Adrenal gland (tissue), 12 donors: ENCODE data around the gene TMEM8B. TPM values are rescaled to one million over a fixed set of nuclear protein-coding genes. Genes with fewer than 3 reads are reported as not detected.

ENCODE experiments used
- DNase-seq, 7 donors: peaks; one replicate each; pipeline ENCODE4 v3.0.0-alpha.2; 2019 to 2020
- H3K27ac ChIP-seq, 5 donors: fragments of 200-600 bp; sonication (generic) in 4 of 5; 1 replicate in 3 of 5; 2 replicates in 2 of 5; pipeline versions ENCODE4 v1.5.1 to v1.8.0; 2016 to 2020; ENCODE audit warnings: mild to moderate bottlenecking in 1 of 5
- H3K27me3 ChIP-seq: fragments of 200-600 bp; 2 replicates; pipeline ENCODE4 v1.8.0; 2021
- H3K36me3 ChIP-seq, 2 donors: fragments of 200-600 bp; replicated peaks in 1 of 2; 1 replicate in 1 of 2; 2 replicates in 1 of 2; pipeline versions ENCODE4 v1.5.1 to v1.8.0; 2018 to 2022
- H3K4me1 ChIP-seq, 2 donors: fragments of 200-600 bp; replicated peaks in 1 of 2; 1 replicate in 1 of 2; 2 replicates in 1 of 2; pipeline versions ENCODE4 v1.5.1 to v1.8.0; 2018 to 2021
- H3K4me3 ChIP-seq, 4 donors: fragments of 200-600 bp; sonication (generic) in 3 of 4; one replicate each; pipeline ENCODE4 v1.5.1; 2016 to 2018
- H3K9me3 ChIP-seq, 3 donors: fragments of 200-600 bp; sonication (generic) in 1 of 3; replicated peaks in 1 of 3; 1 replicate in 2 of 3; 2 replicates in 1 of 3; pipeline versions ENCODE4 v1.5.1 to v1.8.0; 2016 to 2021
- POLR2A ChIP-seq, 2 donors: fragments of 450-650 bp; IDR thresholded peaks; one replicate each; pipeline ENCODE4 v1.6.1; 2017; ENCODE audit warnings: antibody characterized with exemption in 2 of 2, mild to moderate bottlenecking in 2 of 2, moderate library complexity in 1 of 2
- WGBS, 4 donors: extraction: QIAGEN DNeasy Blood & Tissue Kit in 2 of 4; methylation state at CpG; one replicate each; pipeline versions ENCODE4 v1.1.5 to v1.1.7; 2013 to 2017; 5-methylcytosine and 5-hydroxymethylcytosine counted together
- intact Hi-C, 2 donors: fragments of 100-400 bp; cut with DNase I; formaldehyde crosslinking; loops; one replicate each; pipeline versions ENCODE4 v1.14.1 to v1.15.0; 2022 to 2023
- polyA plus RNA-seq, 3 donors: library from polyadenylated mRNA; stranded (reverse); fragments of 200-250 nt in 2 of 3; fragments of 350-450 nt in 1 of 3; fragmentation: Illumina TruSeq in 1 of 3; extraction: RNeasy Lipid Tissue Mini Kit (QIAGEN cat#74804) in 1 of 3; gene quantifications; one replicate each; pipeline ENCODE4 v1.2.3, GENCODE V29; 2013 to 2014
- total RNA-seq, 9 donors: library from RNA; depleted of rRNA in 4 of 9; stranded (reverse); fragments of >200 nt in 4 of 9; fragments of 120-200 nt in 1 of 9; fragmentation: NEBNext Ultra II Directional in 1 of 9; extraction: Animal tissue kit (Norgen Biotek cat#: 25700) in 1 of 9; gene quantifications; one replicate each; pipeline versions ENCODE4 v1.1.0 to v1.2.4, GENCODE V29; 2013 to 2023
- TF ChIP-seq, protein P1 (sequence below), 6 experiments: fragments of 450-650 bp in 4 of 6; fragments of 200-600 bp in 2 of 6; sonication (generic) in 1 of 6; IDR thresholded peaks; 1 replicate in 5 of 6; 2 replicates in 1 of 6; pipeline versions ENCODE4 v1.5.1 to v1.8.0; 2016 to 2021; ENCODE audit warnings: antibody characterized with exemption in 6 of 6, mild to moderate bottlenecking in 2 of 6, moderate library complexity in 1 of 6
- donor health status: healthy with polysubstance abuse.
- donor health status: Bipolar disorder and iron deficiency.
- donor health status: DM: yes; HTN: yes; CAD: no.
- donor health status: DM: no; HTN: no; CAD: no.
- donor health status: DM: no; HTN: no; CAD: no.
- donor health status: DM: yes; HTN: yes; CAD: no.

Gene TMEM8B
- total and polyA plus RNA-seq, 12 donors = 5.5 to 43.6 (median 19.8) TPM

DNA sequence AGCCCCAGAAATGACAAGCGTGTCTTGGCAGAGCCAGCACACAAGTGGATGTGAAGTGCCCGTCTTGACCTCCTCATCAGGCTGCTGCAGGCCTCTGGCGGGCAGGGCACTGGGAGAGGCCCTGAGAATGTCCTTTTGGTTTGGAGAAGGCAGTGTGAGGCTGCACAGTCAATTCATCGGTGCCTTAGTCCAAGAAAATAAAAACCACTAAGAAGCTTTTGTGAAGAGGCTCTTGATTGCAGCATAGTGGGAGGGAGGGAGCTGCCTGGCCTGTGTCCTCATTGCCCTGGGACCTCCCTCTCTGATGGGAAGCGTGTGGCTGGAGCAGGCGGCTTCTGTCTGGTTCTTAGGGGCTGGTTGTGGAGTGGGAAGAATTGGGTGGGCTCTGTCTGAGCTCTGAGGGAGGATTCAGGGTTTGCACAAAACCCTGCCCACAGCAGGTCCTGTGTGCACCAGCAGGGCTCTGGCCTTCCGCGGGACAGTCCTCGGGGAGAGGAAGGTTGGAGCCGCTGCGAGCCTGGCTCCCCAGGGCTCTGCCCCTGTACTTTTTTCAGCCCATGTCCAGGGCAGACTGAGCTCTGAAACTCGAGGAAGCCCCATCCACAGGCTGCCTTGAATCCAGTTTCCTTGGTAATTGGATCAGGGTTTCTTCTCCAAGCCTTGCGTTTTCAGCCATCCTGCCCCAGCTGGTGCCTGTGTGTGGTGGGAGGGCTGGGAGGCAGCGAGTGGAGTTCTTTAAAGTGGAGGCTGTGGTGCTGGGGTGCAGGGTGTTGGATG lies 78.1 kb downstream of the TMEM8B start:
- peak overlapping the region in 1 of 4 donors; percentile 7 for H3K4me3 ChIP-seq
- H3K27me3 ChIP-seq = no peaks in the 10 kb centered on the region
- 58 to 76% (median 63%) methylated on average over 11 to 14 of the region's 14 CpGs for WGBS, 4 donors
- H3K27ac ChIP-seq = peak overlapping the region; percentile 5 to 94 (median 81)
- H3K9me3 ChIP-seq = no peaks in the 10 kb centered on the region
- intact Hi-C loops = loop anchor here in 1 of 2 donors (5.0 kb wide), 1 partner anchor 40 kb away; no protein-coding TSS in a partner anchor
- no peaks in the 10 kb centered on the region for H3K36me3 ChIP-seq
- TF ChIP-seq, protein P1, sequence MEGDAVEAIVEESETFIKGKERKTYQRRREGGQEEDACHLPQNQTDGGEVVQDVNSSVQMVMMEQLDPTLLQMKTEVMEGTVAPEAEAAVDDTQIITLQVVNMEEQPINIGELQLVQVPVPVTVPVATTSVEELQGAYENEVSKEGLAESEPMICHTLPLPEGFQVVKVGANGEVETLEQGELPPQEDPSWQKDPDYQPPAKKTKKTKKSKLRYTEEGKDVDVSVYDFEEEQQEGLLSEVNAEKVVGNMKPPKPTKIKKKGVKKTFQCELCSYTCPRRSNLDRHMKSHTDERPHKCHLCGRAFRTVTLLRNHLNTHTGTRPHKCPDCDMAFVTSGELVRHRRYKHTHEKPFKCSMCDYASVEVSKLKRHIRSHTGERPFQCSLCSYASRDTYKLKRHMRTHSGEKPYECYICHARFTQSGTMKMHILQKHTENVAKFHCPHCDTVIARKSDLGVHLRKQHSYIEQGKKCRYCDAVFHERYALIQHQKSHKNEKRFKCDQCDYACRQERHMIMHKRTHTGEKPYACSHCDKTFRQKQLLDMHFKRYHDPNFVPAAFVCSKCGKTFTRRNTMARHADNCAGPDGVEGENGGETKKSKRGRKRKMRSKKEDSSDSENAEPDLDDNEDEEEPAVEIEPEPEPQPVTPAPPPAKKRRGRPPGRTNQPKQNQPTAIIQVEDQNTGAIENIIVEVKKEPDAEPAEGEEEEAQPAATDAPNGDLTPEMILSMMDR (IDR thresholded peaks at IDR 0.05) = peak in 2 of 6 experiments; percentile 7 to 13
- peak in 1 of 2 donors; percentile 15 for TF ChIP-seq POLR2A (IDR thresholded peaks at IDR 0.05)
- peak in 4 of 7 donors; percentile 44 to 64 (median 47) for DNase-seq
- peaks cover 29 to 49% of the 10 kb centered on the region in 2 donors for H3K4me1 ChIP-seq

DNA sequence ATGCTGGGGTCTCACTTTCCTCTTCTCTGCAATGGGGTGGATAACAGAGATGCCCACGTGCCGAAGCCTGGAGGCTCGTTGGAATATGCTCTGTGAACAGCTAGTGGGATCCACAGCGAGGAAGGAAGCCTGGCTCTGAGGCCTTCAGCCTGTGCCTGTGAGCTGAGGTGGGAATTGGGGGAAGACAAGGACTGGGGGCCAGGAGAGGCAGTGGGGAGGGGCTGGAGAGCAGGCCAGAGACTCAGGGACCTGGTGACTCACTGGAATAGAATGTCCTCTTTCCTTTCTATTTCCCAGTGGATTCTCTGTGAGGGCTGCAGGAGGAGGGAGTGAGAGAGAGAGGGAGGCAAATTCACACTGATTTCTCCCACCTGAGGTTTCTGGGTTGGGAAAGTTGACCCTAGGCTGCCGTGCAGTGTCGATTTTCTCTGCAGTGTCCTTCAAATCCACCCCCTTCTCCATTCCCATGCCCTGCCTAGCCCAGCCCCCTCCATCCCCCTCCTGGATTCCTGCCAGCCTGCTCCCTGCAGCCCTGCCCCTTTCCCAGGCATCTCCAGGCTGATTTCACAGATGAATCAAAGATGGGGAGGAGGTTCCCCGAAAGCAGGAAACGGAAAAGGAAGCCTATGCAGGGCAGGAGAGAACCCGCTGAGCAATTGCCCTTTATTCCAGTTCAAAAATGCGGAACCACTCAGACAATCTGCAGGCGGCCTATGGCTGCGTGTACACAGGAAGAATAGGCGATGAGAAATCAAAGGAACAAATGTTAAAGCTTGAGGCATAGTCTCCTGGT lies 78.9 kb downstream of the TMEM8B start:
- Histone ChIP-seq H3K27ac (peak overlapping the region; percentile 5 to 94 (median 81)), H3K27me3 (no peaks in the 10 kb centered on the region), H3K4me1 (peaks cover 29 to 49% of the 10 kb centered on the region in 2 donors), H3K9me3 (no peaks in the 10 kb centered on the region), H3K4me3 (peak overlapping the region in 1 of 4 donors; percentile 7), H3K36me3 (no peaks in the 10 kb centered on the region)
- TF ChIP-seq POLR2A (IDR thresholded peaks at IDR 0.05) = no peak
- TF ChIP-seq, protein P1 (IDR thresholded peaks at IDR 0.05) = no peak
- WGBS, 4 donors = 41 to 50% (median 48%) methylated on average over 13 of the region's 13 CpGs
- DNase-seq = peak in 6 of 7 donors; percentile 57 to 82 (median 75)
- intact Hi-C loops = loop anchor here in 1 of 2 donors (5.0 kb wide), 1 partner anchor 39 kb away; no protein-coding TSS in a partner anchor

DNA sequence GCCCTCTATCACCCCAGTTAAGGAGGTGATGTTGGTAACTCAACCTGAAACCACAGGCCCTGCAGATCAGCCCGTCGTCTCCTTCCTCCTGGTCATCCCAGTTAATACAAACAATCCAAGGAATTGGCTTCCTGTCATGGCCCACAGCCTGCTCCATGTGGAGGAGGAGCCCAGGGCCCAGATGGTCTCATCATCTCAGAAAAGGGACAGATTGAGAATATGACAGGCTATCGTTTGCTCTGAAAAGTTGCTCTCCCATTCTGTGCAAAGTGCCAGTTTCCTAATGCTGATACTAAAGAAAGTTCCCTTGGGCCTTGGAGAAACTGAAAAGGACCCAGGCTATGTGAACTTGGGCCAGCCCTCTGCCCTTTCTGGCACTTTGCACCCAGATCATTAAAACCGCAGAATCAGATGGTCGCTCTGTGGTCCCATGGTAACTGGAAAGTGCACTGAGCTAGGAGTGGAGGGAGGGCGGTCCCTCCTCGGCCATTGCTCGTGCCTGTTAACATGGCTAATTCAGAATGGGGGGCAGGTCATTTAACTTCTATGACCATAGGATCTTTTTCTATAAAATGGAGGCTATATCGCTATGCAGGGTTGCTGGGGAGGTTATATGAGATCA lies 79.6 kb downstream of the TMEM8B start:
- intact Hi-C loops = loop anchor here in 1 of 2 donors (5.0 kb wide), 1 partner anchor 39 kb away; no protein-coding TSS in a partner anchor
- Histone ChIP-seq H3K9me3 (no peaks in the 10 kb centered on the region), H3K27ac (peak overlapping the region in 4 of 5 donors; percentile 74 to 94 (median 82)), H3K36me3 (no peaks in the 10 kb centered on the region), H3K4me1 (peaks cover 29 to 49% of the 10 kb centered on the region in 2 donors), H3K27me3 (no peaks in the 10 kb centered on the region), H3K4me3 (peak overlapping the region in 1 of 4 donors; percentile 7)
- 54 to 80% (median 72%) methylated on average over 8 to 9 of the region's 9 CpGs for WGBS, 4 donors
- peak in 2 of 7 donors; percentile 37 to 40 for DNase-seq
- TF ChIP-seq, protein P1 (IDR thresholded peaks at IDR 0.05) = peak in 1 of 6 experiments; percentile 3
- TF ChIP-seq POLR2A (IDR thresholded peaks at IDR 0.05) = no peak
